WTC11 (cell line): Measurements from ENCODE around the gene FOXN3. TPM values are rescaled to one million over a fixed set of nuclear protein-coding genes. Genes with fewer than 3 reads are reported as not detected.

ENCODE experiments used
- ATAC-seq: fragments of 200-7000 bp; cut with Tn5 transposase; 2 replicates; pipeline ENCODE4 v1.10.0; 2021; ENCODE audit warnings: mild to moderate bottlenecking, moderate library complexity
- CTCF ChIA-PET: fragments of 300-600 bp; sonication (Branson Sonifier 250); formaldehyde crosslinking; loops from one replicate; lab custom pipeline; 2021; ENCODE audit warnings: antibody characterized with exemption; lab: Charles Lee
- POLR2A ChIA-PET: fragments of 350-600 bp; sonication (Branson Sonifier 250); formaldehyde crosslinking; loops from one replicate; lab custom pipeline; 2021; ENCODE audit warnings: antibody characterized with exemption; lab: Charles Lee
- DNase-seq: peaks from one replicate; pipeline ENCODE4 v3.0.0; 2021; ENCODE audit warnings: low spot score
- H3K27ac Mint-ChIP-seq: 2 replicates; pipeline ENCODE4 v1.8.0; 2021; ENCODE audit warnings: mixed read lengths
- H3K27me3 Mint-ChIP-seq: 2 replicates; pipeline ENCODE4 v1.8.0; 2021; ENCODE audit warnings: low read depth, mild to moderate bottlenecking, moderate library complexity, mixed read lengths
- H3K36me3 Mint-ChIP-seq: 2 replicates; pipeline ENCODE4 v1.8.0; 2021; ENCODE audit warnings: mixed read lengths
- H3K4me1 Mint-ChIP-seq: 2 replicates; pipeline ENCODE4 v1.8.0; 2022; ENCODE audit warnings: mixed read lengths
- H3K4me3 Mint-ChIP-seq: 2 replicates; pipeline ENCODE4 v1.8.0; 2021; ENCODE audit warnings: mild to moderate bottlenecking, moderate library complexity, mixed read lengths
- H3K9me3 Mint-ChIP-seq: 2 replicates; pipeline ENCODE4 v1.8.0; 2021; ENCODE audit warnings: mixed read lengths
- ESRRA ChIP-seq: sonication (generic); formaldehyde crosslinking; IDR thresholded peaks from 2 replicates; pipeline ENCODE4 v1.8.1; 2022; ENCODE audit warnings: mild to moderate bottlenecking, missing genetic modification reagents, borderline replicate concordance
- FOXK1 ChIP-seq: sonication (generic); formaldehyde crosslinking; IDR thresholded peaks from 2 replicates; pipeline ENCODE4 v1.8.0; 2022; ENCODE audit warnings: mild to moderate bottlenecking, moderate library complexity, missing genetic modification reagents
- MAX ChIP-seq: sonication (generic); formaldehyde crosslinking; IDR thresholded peaks from 2 replicates; pipeline ENCODE4 v1.8.0; 2022; ENCODE audit warnings: mild to moderate bottlenecking, missing genetic modification reagents
- NFATC4 ChIP-seq: fragments of 250-450 bp; sonication (Bioruptor Pico); IDR thresholded peaks from 2 replicates; pipeline ENCODE4 v1.9.0; 2021; ENCODE audit warnings: mild to moderate bottlenecking
- NFYB ChIP-seq: sonication (generic); formaldehyde crosslinking; conservative IDR thresholded peaks from 2 replicates; pipeline ENCODE4 v1.8.0; 2022; ENCODE audit warnings: low read depth, missing genetic modification reagents
- NR3C1 ChIP-seq: sonication (generic); formaldehyde crosslinking; conservative IDR thresholded peaks from 2 replicates; pipeline ENCODE4 v1.8.1; 2023; ENCODE audit warnings: low read depth, mild to moderate bottlenecking, missing genetic modification reagents
- SOX15 ChIP-seq: fragments of 250-450 bp; sonication (Bioruptor Pico); IDR thresholded peaks from 2 replicates; pipeline ENCODE4 v1.9.0; 2021; ENCODE audit warnings: mild to moderate bottlenecking
- STAT6 ChIP-seq: sonication (generic); formaldehyde crosslinking; conservative IDR thresholded peaks from 2 replicates; pipeline ENCODE4 v1.8.1; 2023; ENCODE audit warnings: mild to moderate bottlenecking, low read depth, missing genetic modification reagents, moderate library complexity
- TP53 ChIP-seq: sonication (generic); formaldehyde crosslinking; IDR thresholded peaks from 2 replicates; pipeline ENCODE4 v1.8.1; 2023; ENCODE audit warnings: mild to moderate bottlenecking, missing genetic modification reagents
- ZBTB43 ChIP-seq: sonication (generic); formaldehyde crosslinking; IDR thresholded peaks from 2 replicates; pipeline ENCODE4 v1.8.1; 2023; ENCODE audit warnings: mild to moderate bottlenecking, missing genetic modification reagents
- ZNF396 ChIP-seq: fragments of 250-450 bp; sonication (Bioruptor Pico); IDR thresholded peaks from 2 replicates; pipeline ENCODE4 v1.8.0; 2021; ENCODE audit warnings: mild to moderate bottlenecking, moderate library complexity, borderline replicate concordance
- ZNF423 ChIP-seq: fragments of 250-450 bp; sonication (Bioruptor Pico); IDR thresholded peaks from 2 replicates; pipeline ENCODE4 v2.1.2; 2022; ENCODE audit warnings: mild to moderate bottlenecking, moderate library complexity
- total RNA-seq: library from RNA; stranded (reverse); gene quantifications from 3 replicates; pipeline ENCODE4 v1.2.3, GENCODE V29; 2021
- TF ChIP-seq, protein P1 (sequence below): sonication (generic); formaldehyde crosslinking; IDR thresholded peaks from 2 replicates; pipeline ENCODE4 v1.8.1; 2023; ENCODE audit warnings: mild to moderate bottlenecking, moderate library complexity, missing genetic modification reagents
- TF ChIP-seq, protein P2 (sequence below): sonication (generic); formaldehyde crosslinking; IDR thresholded peaks from 2 replicates; pipeline ENCODE4 v1.8.1; 2023; ENCODE audit warnings: mild to moderate bottlenecking, missing genetic modification reagents

FOXN3 gene
- total RNA-seq, 1 experiment from 2014 or later, result 170 TPM

GRCh38 chr14:89209558-89209957 is 207.5 kb downstream of the FOXN3 start:
- no peak overlapping the region for H3K4me3 Mint-ChIP-seq
- H3K27ac Mint-ChIP-seq, result no peak overlapping the region
- CTCF ChIA-PET, result no interaction called here
- POLR2A ChIA-PET, result no interaction called here
- DNase-seq (no peak), ATAC-seq (no peak)
- H3K9me3 Mint-ChIP-seq, result no peaks in the 10 kb centered on the region
- no peaks in the 10 kb centered on the region; the same call in 1 of the 2 replicates for H3K36me3 Mint-ChIP-seq
- H3K27me3 Mint-ChIP-seq, result no peaks in the 10 kb centered on the region
- TF ChIP-seq NFATC4 (CRISPR knock-in tag) (no peak), FOXK1 (CRISPR knock-in tag) (no peak), NFYB (CRISPR knock-in tag) (no peak), STAT6 (CRISPR knock-in tag) (no peak), ESRRA (CRISPR knock-in tag) (no peak), NR3C1 (CRISPR knock-in tag) (no peak), ZBTB43 (CRISPR knock-in tag) (no peak), TP53 (no peak), ZNF423 (CRISPR knock-in tag) (no peak), ZNF396 (CRISPR knock-in tag) (no peak)
- TF ChIP-seq, protein P1, sequence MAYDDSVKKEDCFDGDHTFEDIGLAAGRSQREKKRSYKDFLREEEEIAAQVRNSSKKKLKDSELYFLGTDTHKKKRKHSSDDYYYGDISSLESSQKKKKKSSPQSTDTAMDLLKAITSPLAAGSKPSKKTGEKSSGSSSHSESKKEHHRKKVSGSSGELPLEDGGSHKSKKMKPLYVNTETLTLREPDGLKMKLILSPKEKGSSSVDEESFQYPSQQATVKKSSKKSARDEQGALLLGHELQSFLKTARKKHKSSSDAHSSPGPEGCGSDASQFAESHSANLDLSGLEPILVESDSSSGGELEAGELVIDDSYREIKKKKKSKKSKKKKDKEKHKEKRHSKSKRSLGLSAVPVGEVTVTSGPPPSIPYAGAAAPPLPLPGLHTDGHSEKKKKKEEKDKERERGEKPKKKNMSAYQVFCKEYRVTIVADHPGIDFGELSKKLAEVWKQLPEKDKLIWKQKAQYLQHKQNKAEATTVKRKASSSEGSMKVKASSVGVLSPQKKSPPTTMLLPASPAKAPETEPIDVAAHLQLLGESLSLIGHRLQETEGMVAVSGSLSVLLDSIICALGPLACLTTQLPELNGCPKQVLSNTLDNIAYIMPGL (CRISPR knock-in tag), result no peak
- peaks cover 79% of the 10 kb centered on the region for H3K4me1 Mint-ChIP-seq

DNA sequence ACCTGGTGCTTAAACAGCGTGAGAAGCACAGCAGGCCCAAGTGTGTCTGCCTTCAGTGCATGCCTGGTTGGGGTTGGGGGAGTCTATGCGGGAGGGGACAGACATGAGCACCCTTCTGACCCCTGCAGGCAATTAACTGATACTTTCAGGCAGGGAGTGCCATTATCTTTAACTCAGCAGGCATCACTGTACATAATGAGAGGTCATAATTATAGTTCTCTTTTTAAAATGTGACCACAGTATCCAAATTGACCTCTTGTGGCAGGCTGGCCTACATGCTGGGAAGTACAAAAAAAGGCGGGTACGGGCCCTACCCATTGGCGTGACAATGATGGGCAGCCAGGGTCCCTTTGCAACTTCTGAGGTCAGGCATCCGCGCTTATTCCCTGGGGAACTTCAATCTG is 209.1 kb downstream of the FOXN3 start:
- no peaks in the 10 kb centered on the region for H3K27me3 Mint-ChIP-seq
- ChIA-PET POLR2A (no interaction called here), CTCF (interaction anchor here (1.6 to 1.7 kb wide), 2 partner anchors 31 to 732 kb away, joined by 5 to 8 read pairs; no protein-coding TSS in a partner anchor)
- H3K27ac Mint-ChIP-seq, result peak overlapping the region; percentile 51; the same call in 1 of the 2 replicates
- peaks cover 86% of the 10 kb centered on the region for H3K4me1 Mint-ChIP-seq
- no peaks in the 10 kb centered on the region; the same call in 1 of the 2 replicates for H3K36me3 Mint-ChIP-seq
- TF ChIP-seq, protein P2, sequence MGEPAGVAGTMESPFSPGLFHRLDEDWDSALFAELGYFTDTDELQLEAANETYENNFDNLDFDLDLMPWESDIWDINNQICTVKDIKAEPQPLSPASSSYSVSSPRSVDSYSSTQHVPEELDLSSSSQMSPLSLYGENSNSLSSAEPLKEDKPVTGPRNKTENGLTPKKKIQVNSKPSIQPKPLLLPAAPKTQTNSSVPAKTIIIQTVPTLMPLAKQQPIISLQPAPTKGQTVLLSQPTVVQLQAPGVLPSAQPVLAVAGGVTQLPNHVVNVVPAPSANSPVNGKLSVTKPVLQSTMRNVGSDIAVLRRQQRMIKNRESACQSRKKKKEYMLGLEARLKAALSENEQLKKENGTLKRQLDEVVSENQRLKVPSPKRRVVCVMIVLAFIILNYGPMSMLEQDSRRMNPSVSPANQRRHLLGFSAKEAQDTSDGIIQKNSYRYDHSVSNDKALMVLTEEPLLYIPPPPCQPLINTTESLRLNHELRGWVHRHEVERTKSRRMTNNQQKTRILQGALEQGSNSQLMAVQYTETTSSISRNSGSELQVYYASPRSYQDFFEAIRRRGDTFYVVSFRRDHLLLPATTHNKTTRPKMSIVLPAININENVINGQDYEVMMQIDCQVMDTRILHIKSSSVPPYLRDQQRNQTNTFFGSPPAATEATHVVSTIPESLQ (CRISPR knock-in tag), result no peak
- TF ChIP-seq MAX (no peak), SOX15 (no peak)
- H3K9me3 Mint-ChIP-seq, result no peaks in the 10 kb centered on the region
- no peak overlapping the region for H3K4me3 Mint-ChIP-seq
- DNase-seq (no peak), ATAC-seq (peak; percentile 56)
